ENCODE measurements around the gene PCDHA5.

PCDHA5 gene

GRCh38 chr5:140868721-140869554 lies 47.5 kb downstream of the PCDHA5 start, which contains the start of gene PCDHA11:
PCDHA11 (plus strand) TSS chr5:140868957; CDS start chr5:140869104, 147 bp downstream.
- DNase-seq = peak; percentile 78

GRCh38 chr5:140869555-140869886 lies 48.1 kb downstream of the PCDHA5 start:
- DNase-seq = no peak

- DNase-seq = no peak
Measured at GRCh38 chr5:140870221-140871201, 49.1 kb downstream of the PCDHA5 start.

Data from NCI-H82 (cell line).